Mesodermal cell (in vitro differentiated cells): ENCODE measurements around the gene GARIN3.
A peak's percentile ranks its signal among the peaks of the same experiment; 100 is the strongest.

Source experiments
- H3K27ac ChIP-seq: 2 replicates; pipeline ENCODE4 v1.7.0; 2013; ENCODE audit warnings: mild to moderate bottlenecking, low read depth, low read length, moderate library complexity; ENCODE audit not compliant: severe bottlenecking
- H3K36me3 ChIP-seq: 2 replicates; pipeline ENCODE4 v1.7.1; 2013; ENCODE audit warnings: mild to moderate bottlenecking, low read length, moderate library complexity; ENCODE audit not compliant: control insufficient read depth, insufficient read depth
- H3K4me1 ChIP-seq: one replicate; pipeline ENCODE4 v1.7.1; 2013; ENCODE audit warnings: mild to moderate bottlenecking, low read length; ENCODE audit not compliant: insufficient read depth, control insufficient read depth, poor library complexity, severe bottlenecking
- H3K4me3 ChIP-seq: 2 replicates; pipeline ENCODE4 v1.7.0; 2013; ENCODE audit warnings: low read length, control low read depth, mild to moderate bottlenecking; ENCODE audit not compliant: insufficient read depth, poor library complexity, severe bottlenecking; ENCODE audit errors: extremely low read depth
- H3K9me3 ChIP-seq: 2 replicates; pipeline ENCODE4 v1.7.1; 2013; ENCODE audit warnings: mild to moderate bottlenecking, low read length, moderate library complexity; ENCODE audit not compliant: control insufficient read depth
- WGBS, 2 experiments: methylation state at CpG; one replicate each; pipeline ENCODE4 v1.1.5; 2013; ENCODE audit warnings: missing lambda C conversion rate in 2 of 2; ENCODE audit not compliant: insufficient coverage in 2 of 2; 5-methylcytosine and 5-hydroxymethylcytosine counted together

The GARIN3 gene

DNA sequence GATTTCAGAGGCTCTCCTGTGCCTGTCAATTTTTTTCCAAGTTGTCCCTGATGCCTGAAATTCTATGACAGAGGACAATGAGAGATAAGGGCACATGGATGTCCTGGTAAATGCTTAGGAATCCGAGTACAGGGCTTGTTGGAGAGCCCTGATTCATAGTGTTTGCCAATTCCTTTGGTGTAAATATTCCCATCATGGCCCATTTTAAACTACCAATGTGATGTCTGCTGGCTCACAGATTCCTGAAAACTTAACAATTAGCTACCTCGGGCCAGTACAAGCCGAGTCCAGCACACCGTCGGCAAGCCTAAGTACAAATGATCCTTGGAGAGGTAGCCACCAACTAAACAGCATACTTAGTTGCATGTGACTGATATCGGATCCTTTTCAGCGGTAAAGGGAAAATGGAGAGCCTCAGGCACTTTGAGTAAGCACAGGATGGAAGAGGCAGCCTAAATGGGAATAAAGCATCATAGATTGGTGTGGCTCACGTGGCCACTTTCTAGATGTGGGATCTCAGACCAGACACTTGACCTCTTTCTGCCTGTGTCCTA is 18.1 kb upstream of the GARIN3 start:
- H3K4me3 ChIP-seq, result no peak overlapping the region
- 93 to 94% methylated on average over 7 of the region's 8 CpGs for WGBS, 2 experiments
- no peak overlapping the region for H3K27ac ChIP-seq
- H3K9me3 ChIP-seq, result no peaks in the 10 kb centered on the region
- no peaks in the 10 kb centered on the region for H3K36me3 ChIP-seq
- no peaks in the 10 kb centered on the region for H3K4me1 ChIP-seq

DNA sequence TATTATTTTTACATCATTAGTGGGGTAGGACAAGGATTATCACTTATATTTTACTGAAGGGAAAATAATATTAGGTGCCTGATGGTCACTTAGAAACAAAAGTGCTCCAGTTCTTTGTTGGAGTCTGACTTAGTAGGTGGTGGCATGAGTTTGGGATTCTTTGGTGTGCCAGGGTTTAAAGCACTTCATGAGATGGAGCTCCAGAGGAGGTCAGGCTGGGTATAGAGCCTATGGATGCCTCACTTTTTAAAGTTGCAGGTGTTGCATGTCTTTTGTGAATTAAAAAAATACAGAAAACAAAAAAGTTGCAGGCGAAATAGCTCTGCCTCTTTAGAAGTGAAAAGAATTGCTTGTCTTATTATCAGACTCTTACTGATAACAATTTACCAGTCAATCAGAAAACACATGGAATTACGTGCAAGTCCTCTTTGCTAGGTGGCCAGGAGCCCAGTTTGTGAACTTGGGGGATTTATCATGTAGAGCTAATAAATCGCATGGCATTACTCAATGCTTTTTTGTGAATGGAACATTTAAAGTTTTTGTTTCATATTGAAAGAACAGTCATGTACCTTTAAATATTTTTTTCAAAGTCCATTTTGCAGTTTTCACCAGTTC is 16.2 kb upstream of the GARIN3 start:
- 100% methylated on average over 2 of the region's 3 CpGs; no CpG with 5 or more reads in 1 of the 2 experiments for WGBS, 2 experiments
- Histone ChIP-seq H3K36me3 (no peaks in the 10 kb centered on the region), H3K4me1 (no peaks in the 10 kb centered on the region), H3K9me3 (no peaks in the 10 kb centered on the region), H3K27ac (no peak overlapping the region), H3K4me3 (no peak overlapping the region)

DNA sequence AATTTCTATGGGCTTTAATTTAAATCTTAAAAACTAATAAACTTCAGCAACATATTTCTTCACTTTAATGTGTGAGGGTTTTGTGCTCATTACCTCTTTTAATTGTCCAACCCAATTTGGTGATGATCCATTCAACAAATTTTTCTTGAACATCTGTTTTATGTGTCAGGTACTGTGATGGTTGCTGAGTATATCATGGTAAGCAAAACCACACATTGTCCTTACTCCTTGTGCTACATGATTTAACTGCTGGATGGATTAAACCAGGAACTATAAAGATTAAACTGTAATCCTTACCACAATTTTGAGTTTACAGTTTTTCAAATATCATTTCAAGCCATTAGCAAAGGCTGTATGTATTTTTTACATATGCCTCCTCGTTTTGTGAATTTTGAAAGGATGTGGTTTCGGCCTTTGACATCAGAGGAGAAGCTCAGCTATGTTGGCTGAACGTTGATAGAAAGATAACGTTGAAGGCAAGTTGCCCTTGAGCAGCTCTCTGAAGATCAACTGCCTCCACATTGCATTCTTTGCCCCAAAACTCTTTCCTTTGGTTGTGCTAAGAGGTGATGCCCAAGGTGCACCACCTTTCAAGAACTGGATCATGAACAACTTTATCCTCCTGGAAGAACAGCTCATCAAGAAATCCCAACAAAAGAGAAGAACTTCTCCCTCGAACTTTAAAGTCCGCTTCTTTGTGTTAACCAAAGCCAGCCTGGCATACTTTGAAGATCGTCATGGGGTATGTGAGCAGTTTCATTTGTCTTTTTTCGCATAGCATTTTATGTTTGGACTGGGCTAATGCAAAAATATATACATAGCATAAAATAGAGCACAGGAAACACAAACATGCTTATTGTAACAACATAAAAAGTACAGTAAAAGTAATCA is 14.6 kb upstream of the GARIN3 start, which contains the start of gene ITK:
TSS of gene ITK (plus strand) at position 467 of the 891 bp plus-strand sequence. CDS start at position 605, 138 bp downstream.
- WGBS, 2 experiments, result 80 to 85% methylated on average over 1 to 3 of the region's 8 CpGs

DNA sequence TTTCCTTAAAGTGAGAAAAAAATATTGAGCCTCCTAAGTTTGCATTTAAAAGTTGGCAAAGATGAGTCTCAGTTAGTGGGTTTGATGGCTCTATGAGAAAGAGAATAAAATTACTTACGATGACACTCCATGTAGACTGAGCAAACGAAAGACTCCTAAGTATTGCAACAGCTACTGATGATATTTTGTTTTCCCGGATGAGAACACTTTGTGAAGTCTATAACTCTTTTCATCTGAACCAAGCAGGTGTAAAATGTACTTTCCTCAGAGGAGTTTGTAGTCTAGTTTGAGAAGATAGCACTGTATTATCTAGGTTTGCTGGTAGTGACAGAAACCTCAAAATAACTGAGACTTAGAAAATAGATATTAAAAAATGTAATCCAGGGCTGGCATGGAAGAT is 12.9 kb upstream of the GARIN3 start:
- WGBS, 2 experiments, result 91% methylated on average over 3 of the region's 3 CpGs; no CpG with 5 or more reads in 1 of the 2 experiments
- H3K4me1 ChIP-seq, result no peaks in the 10 kb centered on the region
- no peaks in the 10 kb centered on the region for H3K9me3 ChIP-seq
- H3K27ac ChIP-seq, result no peak overlapping the region
- H3K4me3 ChIP-seq, result no peak overlapping the region
- no peaks in the 10 kb centered on the region for H3K36me3 ChIP-seq

More for the DNA sequence above, 14.6 kb upstream of the GARIN3 start, which contains the start of gene ITK:
- no peak within 1 kb of the TSS for H3K27ac ChIP-seq
- no peaks in the 10 kb centered on the region for H3K4me1 ChIP-seq
- no peak within 1 kb of the TSS for H3K4me3 ChIP-seq
- no peaks in the 10 kb centered on the region for H3K9me3 ChIP-seq
- no peaks in the 10 kb centered on the region for H3K36me3 ChIP-seq

DNA sequence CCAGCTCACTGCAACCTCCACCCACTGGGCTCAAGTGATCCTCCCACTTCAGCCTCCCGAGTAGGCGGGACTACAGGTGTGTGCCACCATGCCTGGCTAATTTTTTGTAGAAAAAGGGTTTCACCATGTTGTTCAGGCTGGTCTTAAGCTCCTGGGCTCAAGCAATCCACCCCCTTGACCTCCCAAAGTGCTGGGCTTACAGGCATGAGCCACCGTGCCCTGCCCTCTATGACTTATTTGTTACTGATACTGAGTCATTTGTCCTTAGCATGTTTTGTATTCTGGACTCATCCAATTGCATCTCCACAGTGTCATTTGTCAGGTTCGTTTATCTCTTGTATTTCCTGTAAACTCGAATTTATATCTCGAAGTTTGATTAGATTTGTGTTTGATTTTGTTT is 11.9 kb upstream of the GARIN3 start:
- H3K4me3 ChIP-seq, result no peak overlapping the region
- H3K9me3 ChIP-seq, result no peaks in the 10 kb centered on the region
- H3K4me1 ChIP-seq, result no peaks in the 10 kb centered on the region
- no peak overlapping the region for H3K27ac ChIP-seq
- H3K36me3 ChIP-seq, result no peaks in the 10 kb centered on the region
- 63 to 89% methylated on average over 2 to 3 of the region's 6 CpGs for whole genome bisulfite sequencing, 2 experiments

DNA sequence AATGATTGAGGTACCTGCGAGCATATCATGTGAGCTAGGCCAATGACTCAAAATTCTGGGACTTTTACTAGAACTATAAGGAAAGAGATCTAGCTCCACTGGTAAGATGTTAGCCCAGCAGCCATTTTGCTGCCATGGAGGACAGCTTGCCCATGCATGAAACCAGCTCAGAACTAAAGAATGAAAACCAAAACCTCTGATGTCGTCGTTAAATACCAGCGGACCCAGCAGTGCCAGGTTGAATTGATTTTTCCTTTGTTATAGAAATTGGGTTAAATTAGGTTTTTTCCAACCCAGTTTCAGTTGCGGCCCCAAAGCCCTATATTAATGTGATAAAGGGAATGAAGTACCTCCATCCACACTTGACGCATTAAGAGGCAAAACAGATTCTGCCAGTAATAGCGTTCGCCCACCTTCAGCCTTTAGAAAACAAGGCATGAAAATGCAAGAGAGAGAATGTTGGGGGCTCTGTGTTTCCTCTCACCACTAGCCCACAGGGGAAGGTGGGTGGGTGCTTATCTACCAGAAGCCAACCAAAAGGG is 9.1 kb upstream of the GARIN3 start:
- Histone ChIP-seq H3K9me3 (no peaks in the 10 kb centered on the region), H3K4me3 (no peak overlapping the region), H3K4me1 (peaks cover 3% of the 10 kb centered on the region), H3K27ac (no peak overlapping the region), H3K36me3 (no peaks in the 10 kb centered on the region)
- WGBS, 2 experiments, result 98 to 100% methylated on average over 1 to 6 of the region's 8 CpGs

DNA sequence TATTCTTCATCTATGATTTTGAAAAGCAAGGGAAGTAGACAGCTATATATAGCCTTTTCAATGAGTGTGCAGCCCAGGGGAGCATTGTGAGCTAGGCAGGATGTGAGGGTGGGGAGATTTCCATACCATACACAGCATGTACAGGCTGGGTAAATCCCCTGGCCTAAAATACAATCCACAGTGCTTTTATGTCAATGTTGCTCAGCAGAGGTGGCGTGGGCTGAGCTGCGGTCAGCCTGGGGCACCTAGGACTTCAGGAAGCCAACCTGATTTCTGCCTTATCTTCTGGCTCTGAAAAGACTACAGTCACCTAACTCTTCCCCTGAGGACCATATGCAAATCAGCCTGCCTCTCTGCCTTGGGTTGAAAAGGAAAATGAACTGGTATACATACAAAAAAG is 6.3 kb upstream of the GARIN3 start:
- H3K27ac ChIP-seq, result no peak overlapping the region

DNA sequence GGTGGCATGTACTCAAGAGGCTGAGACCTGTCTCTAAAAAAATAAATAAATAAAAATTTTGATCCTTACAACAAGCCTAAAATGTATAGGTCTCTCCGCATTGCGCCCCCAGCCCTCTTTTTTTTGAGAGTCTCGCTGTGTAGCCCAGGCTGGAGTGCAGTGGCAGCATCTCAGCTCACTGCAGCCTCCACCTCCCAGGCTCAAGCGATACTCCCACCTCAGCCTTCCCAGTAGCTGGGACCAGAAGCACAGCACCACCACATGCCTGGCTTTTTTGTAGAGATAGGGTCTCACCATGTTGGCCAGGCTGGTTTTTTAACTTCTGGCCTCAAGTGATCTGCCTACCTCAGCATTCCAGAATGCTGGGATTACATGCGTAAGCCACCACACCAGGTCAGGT is 2.2 kb upstream of the GARIN3 start:
- Histone ChIP-seq H3K27ac (no peak overlapping the region), H3K36me3 (no peaks in the 10 kb centered on the region), H3K9me3 (no peaks in the 10 kb centered on the region), H3K4me3 (no peak overlapping the region), H3K4me1 (peaks cover 18% of the 10 kb centered on the region)
- 94 to 100% methylated on average over 2 to 5 of the region's 5 CpGs for WGBS, 2 experiments

More for the DNA sequence above, 6.3 kb upstream of the GARIN3 start:
- H3K9me3 ChIP-seq, result no peaks in the 10 kb centered on the region
- no peaks in the 10 kb centered on the region for H3K36me3 ChIP-seq
- no peak overlapping the region for H3K4me3 ChIP-seq
- peaks cover 6% of the 10 kb centered on the region for H3K4me1 ChIP-seq
- 56 to 80% methylated on average over 1 to 2 of the region's 2 CpGs for WGBS, 2 experiments

DNA sequence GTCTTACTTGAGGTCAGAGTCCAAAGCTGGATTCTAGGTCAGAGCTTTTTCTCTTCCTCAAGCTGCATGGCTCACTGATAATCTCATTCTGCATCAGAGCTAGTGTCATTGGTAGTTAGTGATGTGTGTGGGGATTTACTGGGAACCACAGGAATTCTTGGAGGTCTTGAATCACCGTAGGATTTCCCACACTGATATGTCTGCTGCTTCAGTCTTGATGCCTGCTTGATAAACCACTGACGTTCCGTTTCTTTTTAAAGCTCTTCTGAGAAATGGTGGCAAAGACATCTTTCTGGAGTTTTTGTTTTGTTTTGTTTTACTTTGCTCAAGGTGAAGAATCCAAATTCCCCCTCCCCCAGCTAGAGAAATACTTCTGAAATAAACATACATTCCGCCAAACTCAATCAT is 1.2 kb upstream of the GARIN3 start:
- Histone ChIP-seq H3K4me1 (peaks cover 15% of the 10 kb centered on the region), H3K27ac (peak overlapping the region; percentile 72), H3K9me3 (no peaks in the 10 kb centered on the region), H3K36me3 (no peaks in the 10 kb centered on the region), H3K4me3 (no peak overlapping the region)
- 84 to 100% methylated on average over 1 to 3 of the region's 4 CpGs for WGBS, 2 experiments

DNA sequence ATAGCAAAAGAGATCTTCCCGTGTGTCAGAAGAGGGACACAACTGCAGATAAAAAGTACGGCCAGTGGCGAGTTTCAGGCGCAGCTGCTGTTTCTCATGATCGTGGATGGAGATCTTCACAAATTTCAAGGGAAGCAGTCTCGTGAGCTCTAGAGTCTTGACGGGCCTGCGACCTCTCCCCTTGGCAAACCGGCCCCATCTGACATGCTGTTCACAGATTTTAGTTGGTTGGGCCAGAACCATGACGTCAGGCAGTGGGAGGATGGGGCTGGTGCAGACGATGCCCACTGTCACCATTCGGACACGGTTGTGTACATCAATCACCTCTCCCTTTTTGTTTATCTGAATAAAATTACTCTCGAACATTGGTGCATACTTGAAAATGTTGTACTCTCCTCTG is 396 bp downstream of the GARIN3 start:
- Histone ChIP-seq H3K4me3 (no peak overlapping the region), H3K36me3 (no peaks in the 10 kb centered on the region), H3K9me3 (no peaks in the 10 kb centered on the region), H3K4me1 (peaks cover 15% of the 10 kb centered on the region), H3K27ac (no peak overlapping the region)
- 92 to 94% methylated on average over 10 to 13 of the region's 14 CpGs for WGBS, 2 experiments
